ENCODE results near the gene UBE2E2. TPM values are rescaled to one million over a fixed set of nuclear protein-coding genes. Genes with fewer than 3 reads are reported as not detected.

Gene UBE2E2
- total RNA-seq, 1 donor from 2014 or later = 115 TPM

DNA sequence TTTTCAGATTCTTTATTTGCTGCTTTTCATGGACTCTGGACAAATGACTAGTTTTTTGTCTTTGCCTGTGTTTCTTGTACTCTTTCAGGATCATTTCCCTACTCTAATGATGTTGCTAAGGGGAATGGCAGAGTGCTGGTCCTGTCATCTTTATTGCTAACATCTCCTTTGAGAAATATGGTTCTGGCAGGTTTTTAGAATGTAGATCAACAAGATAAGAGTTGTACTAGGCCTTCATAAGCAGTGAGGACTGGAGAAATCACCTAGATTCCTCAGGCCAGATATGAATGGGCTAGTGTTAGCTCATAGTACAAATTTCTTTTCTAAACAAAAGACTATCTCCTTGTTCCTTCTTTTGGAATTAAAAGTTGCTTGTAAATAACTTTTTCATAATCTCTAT, 156.0 kb downstream of the UBE2E2 start:
- H3K9me3 ChIP-seq (ENCODE audit: control insufficient read depth in 3 of 3, low read length in 3 of 3) = no peaks in the 10 kb centered on the region
- no peak overlapping the region for H3K4me3 ChIP-seq (ENCODE audit: low read length in 3 of 3)

DNA sequence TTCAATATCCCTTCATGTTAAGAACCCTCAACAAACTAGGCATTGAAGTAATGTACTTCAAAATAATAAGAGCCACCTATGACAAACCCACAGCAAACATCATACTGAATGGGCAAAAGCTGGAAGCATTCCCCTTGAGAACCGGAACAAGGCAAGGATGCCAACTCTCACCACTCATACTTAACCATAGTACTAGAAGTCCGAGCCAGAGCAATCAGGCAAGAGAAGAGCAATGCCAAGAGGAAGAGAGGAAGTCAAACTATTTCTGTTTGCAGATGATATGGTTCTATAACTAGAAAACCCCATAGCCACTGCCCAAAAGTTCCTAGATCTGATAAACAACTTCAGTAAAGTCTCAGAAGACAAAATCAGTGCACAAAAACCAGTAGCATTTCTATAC, 161.9 kb downstream of the UBE2E2 start:
- H3K36me3 ChIP-seq (ENCODE audit: control insufficient read depth in 3 of 3, insufficient read depth in 3 of 3, low read length in 3 of 3) = no peaks in the 10 kb centered on the region
- H3K27ac ChIP-seq (ENCODE audit: low read depth, low read length) = no peak overlapping the region
- peaks cover 0 to 4% (median 0%) of the 10 kb centered on the region in 3 donors for H3K4me1 ChIP-seq (ENCODE audit: control insufficient read depth in 3 of 3, insufficient read depth in 3 of 3, low read length in 3 of 3)
- no peak overlapping the region for H3K4me3 ChIP-seq (ENCODE audit: low read length in 3 of 3)
- H3K27me3 ChIP-seq (ENCODE audit: control insufficient read depth in 3 of 3, insufficient read depth in 3 of 3, low read length in 3 of 3) = no peaks in the 10 kb centered on the region
- H3K9ac ChIP-seq (ENCODE audit: low read depth in 1 of 3, low read length in 3 of 3) = no peak overlapping the region
- H3K9me3 ChIP-seq (ENCODE audit: control insufficient read depth in 3 of 3, low read length in 3 of 3) = peaks cover 0 to 3% (median 0%) of the 10 kb centered on the region in 3 donors

More for the DNA sequence above, 156.0 kb downstream of the UBE2E2 start:
- Histone ChIP-seq H3K36me3 (ENCODE audit: control insufficient read depth in 3 of 3, insufficient read depth in 3 of 3, low read length in 3 of 3) (no peaks in the 10 kb centered on the region), H3K27ac (ENCODE audit: low read depth, low read length) (no peak overlapping the region), H3K9ac (ENCODE audit: low read depth in 1 of 3, low read length in 3 of 3) (no peak overlapping the region), H3K27me3 (ENCODE audit: control insufficient read depth in 3 of 3, insufficient read depth in 3 of 3, low read length in 3 of 3) (no peaks in the 10 kb centered on the region), H3K4me1 (ENCODE audit: control insufficient read depth in 3 of 3, insufficient read depth in 3 of 3, low read length in 3 of 3) (peaks cover 0 to 4% (median 0%) of the 10 kb centered on the region in 3 donors)

DNA sequence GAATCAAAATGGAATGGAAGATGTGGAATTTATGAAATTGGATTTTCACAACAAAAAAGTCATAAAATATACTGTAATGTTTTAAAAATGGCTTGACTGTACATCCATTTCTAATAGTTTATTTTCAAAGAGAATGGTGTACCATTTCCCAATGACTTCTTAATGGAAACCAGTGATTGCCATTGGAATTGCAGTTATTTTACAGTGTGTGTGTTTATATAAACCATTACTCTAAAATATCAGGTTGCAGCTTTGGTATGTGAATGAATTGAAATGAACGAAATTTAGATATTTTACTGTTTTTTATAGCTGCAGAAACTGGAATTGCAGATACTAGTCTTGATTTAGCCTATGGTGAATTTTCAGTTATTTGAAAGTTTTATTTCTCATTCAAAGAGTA, 165.6 kb downstream of the UBE2E2 start:
- H3K36me3 ChIP-seq (ENCODE audit: control insufficient read depth in 3 of 3, insufficient read depth in 3 of 3, low read length in 3 of 3) = no peaks in the 10 kb centered on the region
- no peaks in the 10 kb centered on the region for H3K27me3 ChIP-seq (ENCODE audit: control insufficient read depth in 3 of 3, insufficient read depth in 3 of 3, low read length in 3 of 3)
- no peak overlapping the region for H3K27ac ChIP-seq (ENCODE audit: low read depth, low read length)
- no peak overlapping the region for H3K9ac ChIP-seq (ENCODE audit: low read depth in 1 of 3, low read length in 3 of 3)
- H3K4me1 ChIP-seq (ENCODE audit: control insufficient read depth in 3 of 3, insufficient read depth in 3 of 3, low read length in 3 of 3) = no peaks in the 10 kb centered on the region
- no peak overlapping the region for H3K4me3 ChIP-seq (ENCODE audit: low read length in 3 of 3)
- peaks cover 0 to 3% (median 0%) of the 10 kb centered on the region in 3 donors for H3K9me3 ChIP-seq (ENCODE audit: control insufficient read depth in 3 of 3, low read length in 3 of 3)

DNA sequence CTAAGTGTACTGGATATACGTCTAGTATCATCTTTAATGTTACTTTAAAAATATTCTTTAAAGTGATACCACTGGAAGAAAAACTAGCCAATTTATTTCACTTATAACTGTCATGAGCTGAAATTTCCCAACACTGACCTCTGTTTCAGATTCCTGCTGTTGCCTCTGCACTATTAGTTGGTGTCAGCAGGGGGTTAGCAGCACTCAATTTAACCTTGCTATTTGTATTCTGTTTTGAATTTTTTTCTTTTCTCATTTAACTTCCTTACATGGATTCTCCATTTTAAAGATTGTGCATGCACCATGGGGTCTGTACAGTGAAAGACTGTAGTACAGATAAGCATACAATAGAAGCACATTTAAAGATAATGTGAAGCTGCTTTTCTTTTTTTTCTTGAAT, 169.2 kb downstream of the UBE2E2 start:
- no peak overlapping the region for H3K27ac ChIP-seq (ENCODE audit: low read depth, low read length)
- H3K27me3 ChIP-seq (ENCODE audit: control insufficient read depth in 3 of 3, insufficient read depth in 3 of 3, low read length in 3 of 3) = no peaks in the 10 kb centered on the region
- H3K9me3 ChIP-seq (ENCODE audit: control insufficient read depth in 3 of 3, low read length in 3 of 3) = no peaks in the 10 kb centered on the region
- H3K4me3 ChIP-seq (ENCODE audit: low read length in 3 of 3) = no peak overlapping the region
- peaks cover 3 to 8% (median 8%) of the 10 kb centered on the region in 3 donors for H3K4me1 ChIP-seq (ENCODE audit: control insufficient read depth in 3 of 3, insufficient read depth in 3 of 3, low read length in 3 of 3)
- H3K36me3 ChIP-seq (ENCODE audit: control insufficient read depth in 3 of 3, insufficient read depth in 3 of 3, low read length in 3 of 3) = no peaks in the 10 kb centered on the region
- no peak overlapping the region for H3K9ac ChIP-seq (ENCODE audit: low read depth in 1 of 3, low read length in 3 of 3)

DNA sequence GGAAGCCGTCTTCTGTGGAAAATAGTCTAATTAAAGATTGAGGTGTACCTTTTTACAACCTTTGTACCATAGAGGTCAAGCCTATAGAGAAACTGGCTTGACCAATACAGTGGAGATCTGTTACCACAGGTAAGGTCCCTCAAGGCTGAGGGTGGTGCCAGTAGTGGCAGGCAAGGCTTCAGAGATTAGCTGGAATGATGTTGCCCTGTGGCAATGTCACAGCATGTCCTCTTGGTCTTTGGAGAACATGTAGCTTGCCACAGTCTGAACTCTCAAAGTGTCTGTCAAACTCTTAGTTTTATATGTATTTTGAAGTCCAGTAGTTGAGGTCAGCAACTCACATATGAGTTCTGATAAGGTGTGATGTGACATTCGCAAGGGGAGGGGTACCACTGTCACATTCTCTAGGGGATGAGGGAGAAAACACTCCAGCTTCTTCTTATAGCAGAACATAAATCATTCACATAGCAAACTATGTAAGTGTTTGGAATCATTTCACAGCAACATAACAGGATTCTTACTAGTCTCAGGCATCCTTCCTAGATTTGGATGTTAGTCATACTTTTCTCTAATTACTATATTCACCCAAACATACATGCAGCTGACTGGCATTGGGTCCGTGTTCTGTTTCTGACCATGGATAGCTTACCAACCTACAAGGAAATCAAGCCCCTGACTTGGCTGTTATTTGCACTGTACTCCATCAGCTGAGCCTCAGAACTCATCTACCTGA, 173.6 kb downstream of the UBE2E2 start:
- Histone ChIP-seq H3K27me3 (ENCODE audit: control insufficient read depth in 3 of 3, insufficient read depth in 3 of 3, low read length in 3 of 3) (no peaks in the 10 kb centered on the region), H3K9me3 (ENCODE audit: control insufficient read depth in 3 of 3, low read length in 3 of 3) (no peaks in the 10 kb centered on the region), H3K4me1 (ENCODE audit: control insufficient read depth in 3 of 3, insufficient read depth in 3 of 3, low read length in 3 of 3) (peaks cover 3 to 9% (median 8%) of the 10 kb centered on the region in 3 donors), H3K27ac (ENCODE audit: low read depth, low read length) (no peak overlapping the region), H3K4me3 (ENCODE audit: low read length in 3 of 3) (no peak overlapping the region), H3K36me3 (ENCODE audit: control insufficient read depth in 3 of 3, insufficient read depth in 3 of 3, low read length in 3 of 3) (no peaks in the 10 kb centered on the region), H3K9ac (ENCODE audit: low read depth in 1 of 3, low read length in 3 of 3) (no peak overlapping the region)

DNA sequence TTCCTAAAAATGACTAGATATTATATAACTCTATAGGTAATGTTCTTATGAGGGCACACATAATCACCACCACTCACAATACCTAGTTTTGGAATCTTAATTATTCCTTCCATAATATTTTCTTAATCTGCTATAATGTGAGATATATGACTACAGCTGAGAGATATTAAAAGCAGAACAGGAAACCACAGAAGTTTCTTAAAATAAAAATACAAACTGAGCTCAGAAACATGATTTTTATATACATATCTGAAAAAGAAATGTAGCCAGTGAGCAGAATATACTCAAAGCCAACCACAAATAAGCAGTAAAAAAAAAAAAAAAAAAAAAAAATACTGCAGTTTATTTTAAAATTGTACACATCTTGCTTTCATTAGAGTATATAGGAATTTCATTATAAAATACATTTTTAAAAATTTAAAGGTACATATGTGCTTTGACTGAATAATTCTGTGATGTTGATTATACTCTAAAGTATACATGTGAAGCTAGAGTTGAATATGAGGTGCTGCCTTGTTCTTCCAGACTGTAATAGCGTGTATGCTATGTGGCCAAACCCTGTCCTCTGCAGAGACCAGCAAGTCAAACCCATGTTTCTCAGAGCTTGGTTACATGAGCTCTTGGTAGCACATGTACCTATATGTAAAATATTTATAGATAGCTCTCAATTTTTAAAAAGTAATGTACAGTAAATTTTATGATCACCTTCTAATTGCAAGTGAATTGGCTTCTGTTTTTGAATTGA, 175.0 kb downstream of the UBE2E2 start:
- Histone ChIP-seq H3K9me3 (ENCODE audit: control insufficient read depth in 3 of 3, low read length in 3 of 3) (no peaks in the 10 kb centered on the region), H3K36me3 (ENCODE audit: control insufficient read depth in 3 of 3, insufficient read depth in 3 of 3, low read length in 3 of 3) (no peaks in the 10 kb centered on the region), H3K4me3 (ENCODE audit: low read length in 3 of 3) (no peak overlapping the region), H3K27ac (ENCODE audit: low read depth, low read length) (no peak overlapping the region), H3K4me1 (ENCODE audit: control insufficient read depth in 3 of 3, insufficient read depth in 3 of 3, low read length in 3 of 3) (peaks cover 3 to 9% (median 8%) of the 10 kb centered on the region in 3 donors), H3K27me3 (ENCODE audit: control insufficient read depth in 3 of 3, insufficient read depth in 3 of 3, low read length in 3 of 3) (no peaks in the 10 kb centered on the region), H3K9ac (ENCODE audit: low read depth in 1 of 3, low read length in 3 of 3) (no peak overlapping the region)

DNA sequence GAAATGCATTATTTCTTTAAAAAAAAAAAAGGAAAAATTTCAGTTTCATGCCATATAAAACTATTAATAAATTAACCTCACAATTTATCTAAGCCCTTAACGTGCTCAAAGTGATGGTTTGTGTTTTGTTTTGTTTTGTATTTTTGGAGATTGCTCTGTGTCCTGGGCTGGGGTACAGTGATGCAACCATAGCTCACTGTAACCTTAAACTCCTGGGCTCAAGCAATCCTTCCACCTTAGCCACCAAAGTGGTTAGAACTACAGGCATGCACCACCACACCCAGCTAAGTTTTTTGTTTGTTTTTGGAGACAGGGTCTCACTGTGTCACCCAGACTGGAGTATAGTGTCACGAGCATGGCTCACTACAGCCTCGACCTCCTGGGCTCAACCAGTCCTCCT, 180.7 kb downstream of the UBE2E2 start:
- no peak overlapping the region for H3K9ac ChIP-seq (ENCODE audit: low read depth in 1 of 3, low read length in 3 of 3)
- H3K9me3 ChIP-seq (ENCODE audit: control insufficient read depth in 3 of 3, low read length in 3 of 3) = no peaks in the 10 kb centered on the region
- H3K4me3 ChIP-seq (ENCODE audit: low read length in 3 of 3) = no peak overlapping the region
- H3K36me3 ChIP-seq (ENCODE audit: control insufficient read depth in 3 of 3, insufficient read depth in 3 of 3, low read length in 3 of 3) = no peaks in the 10 kb centered on the region
- H3K4me1 ChIP-seq (ENCODE audit: control insufficient read depth in 3 of 3, insufficient read depth in 3 of 3, low read length in 3 of 3) = peaks cover 5 to 13% (median 6%) of the 10 kb centered on the region in 3 donors
- H3K27ac ChIP-seq (ENCODE audit: low read depth, low read length) = no peak overlapping the region
- no peaks in the 10 kb centered on the region for H3K27me3 ChIP-seq (ENCODE audit: control insufficient read depth in 3 of 3, insufficient read depth in 3 of 3, low read length in 3 of 3)

DNA sequence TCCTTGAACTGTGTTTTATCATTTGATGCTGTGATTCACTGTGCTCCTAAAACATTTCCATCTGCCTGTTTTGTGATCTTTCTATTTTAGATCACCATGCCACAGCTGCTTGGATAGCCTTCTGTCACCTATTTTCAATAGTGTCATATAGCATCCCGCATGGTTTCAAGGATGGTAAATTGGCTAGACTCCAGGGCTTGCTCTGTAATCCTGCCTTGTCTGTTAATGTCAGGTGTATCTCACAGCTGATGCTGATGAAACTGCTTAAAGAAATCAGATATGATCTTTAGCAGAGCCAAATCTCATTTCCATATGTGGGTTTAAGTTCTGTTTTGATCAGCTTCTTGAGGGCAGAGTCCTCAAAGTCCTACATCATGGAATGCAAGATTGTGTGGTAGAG, 182.2 kb downstream of the UBE2E2 start:
- Histone ChIP-seq H3K27ac (ENCODE audit: low read depth, low read length) (no peak overlapping the region), H3K4me1 (ENCODE audit: control insufficient read depth in 3 of 3, insufficient read depth in 3 of 3, low read length in 3 of 3) (peaks cover 5 to 15% (median 6%) of the 10 kb centered on the region in 3 donors), H3K27me3 (ENCODE audit: control insufficient read depth in 3 of 3, insufficient read depth in 3 of 3, low read length in 3 of 3) (no peaks in the 10 kb centered on the region), H3K9ac (ENCODE audit: low read depth in 1 of 3, low read length in 3 of 3) (no peak overlapping the region), H3K9me3 (ENCODE audit: control insufficient read depth in 3 of 3, low read length in 3 of 3) (no peaks in the 10 kb centered on the region), H3K36me3 (ENCODE audit: control insufficient read depth in 3 of 3, insufficient read depth in 3 of 3, low read length in 3 of 3) (no peaks in the 10 kb centered on the region), H3K4me3 (ENCODE audit: low read length in 3 of 3) (no peak overlapping the region)

DNA sequence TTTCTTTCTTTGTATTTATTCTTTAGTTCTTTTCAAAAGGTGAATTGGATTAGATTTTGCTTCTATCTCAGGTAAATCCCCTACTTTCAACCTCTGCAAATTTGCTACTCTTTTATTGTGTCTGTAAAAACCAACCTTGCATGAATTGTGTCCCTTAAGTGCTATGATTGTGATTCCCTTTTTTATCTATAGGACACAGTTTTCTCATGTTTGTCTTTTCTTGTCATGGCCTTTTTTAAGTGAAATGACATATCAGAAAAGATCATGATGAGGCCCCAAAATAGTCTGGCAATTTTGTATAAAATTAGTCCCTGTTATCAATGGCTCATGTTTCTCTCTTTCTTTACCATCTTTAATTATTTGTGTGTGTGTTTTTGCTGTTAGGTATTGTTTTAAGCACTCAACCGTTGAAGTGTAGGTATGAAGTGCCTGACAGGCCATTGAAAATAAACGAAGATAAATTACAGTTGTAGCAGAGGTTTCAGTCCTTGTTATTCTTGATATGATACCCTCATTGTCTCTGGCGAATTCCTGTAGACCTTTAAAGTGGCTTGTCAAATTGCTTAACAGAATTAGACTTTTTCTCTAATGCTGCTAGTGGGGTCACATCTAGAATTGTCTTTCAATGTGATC, 184.3 kb downstream of the UBE2E2 start:
- Histone ChIP-seq H3K9ac (ENCODE audit: low read depth in 1 of 3, low read length in 3 of 3) (no peak overlapping the region), H3K9me3 (ENCODE audit: control insufficient read depth in 3 of 3, low read length in 3 of 3) (no peaks in the 10 kb centered on the region), H3K27ac (ENCODE audit: low read depth, low read length) (no peak overlapping the region), H3K27me3 (ENCODE audit: control insufficient read depth in 3 of 3, insufficient read depth in 3 of 3, low read length in 3 of 3) (no peaks in the 10 kb centered on the region), H3K4me3 (ENCODE audit: low read length in 3 of 3) (no peak overlapping the region), H3K36me3 (ENCODE audit: control insufficient read depth in 3 of 3, insufficient read depth in 3 of 3, low read length in 3 of 3) (no peaks in the 10 kb centered on the region), H3K4me1 (ENCODE audit: control insufficient read depth in 3 of 3, insufficient read depth in 3 of 3, low read length in 3 of 3) (peaks cover 5 to 18% (median 6%) of the 10 kb centered on the region in 3 donors)

DNA sequence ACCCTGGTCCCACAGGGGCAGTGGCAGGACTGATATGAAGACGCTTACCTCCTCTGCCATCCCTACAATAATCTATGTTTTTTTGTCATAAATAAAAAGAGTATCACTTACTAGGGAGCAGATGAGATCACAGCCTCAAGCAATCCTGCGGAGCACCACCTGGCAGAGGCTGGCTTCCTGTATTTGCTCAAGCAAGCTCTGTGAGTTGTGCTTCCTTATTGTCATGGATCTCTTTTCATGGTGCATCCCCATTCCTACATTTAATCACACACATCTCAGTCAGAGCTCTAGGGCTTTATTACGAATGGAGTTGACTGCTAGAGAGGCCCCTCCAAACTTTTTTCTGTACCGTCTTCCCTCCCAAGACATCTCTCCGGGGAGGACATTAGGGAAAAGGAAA, 186.0 kb downstream of the UBE2E2 start:
- Histone ChIP-seq H3K4me1 (ENCODE audit: control insufficient read depth in 3 of 3, insufficient read depth in 3 of 3, low read length in 3 of 3) (peaks cover 3 to 15% (median 6%) of the 10 kb centered on the region in 3 donors), H3K9ac (ENCODE audit: low read depth in 1 of 3, low read length in 3 of 3) (no peak overlapping the region), H3K27ac (ENCODE audit: low read depth, low read length) (no peak overlapping the region), H3K4me3 (ENCODE audit: low read length in 3 of 3) (no peak overlapping the region), H3K9me3 (ENCODE audit: control insufficient read depth in 3 of 3, low read length in 3 of 3) (no peaks in the 10 kb centered on the region), H3K27me3 (ENCODE audit: control insufficient read depth in 3 of 3, insufficient read depth in 3 of 3, low read length in 3 of 3) (no peaks in the 10 kb centered on the region), H3K36me3 (ENCODE audit: control insufficient read depth in 3 of 3, insufficient read depth in 3 of 3, low read length in 3 of 3) (no peaks in the 10 kb centered on the region)
